ENCODE data around the gene PODN.

Gene PODN

GRCh38 chr1:53115403-53116306, 53.6 kb downstream of the PODN start:
- DNase-seq = no peak

DNA sequence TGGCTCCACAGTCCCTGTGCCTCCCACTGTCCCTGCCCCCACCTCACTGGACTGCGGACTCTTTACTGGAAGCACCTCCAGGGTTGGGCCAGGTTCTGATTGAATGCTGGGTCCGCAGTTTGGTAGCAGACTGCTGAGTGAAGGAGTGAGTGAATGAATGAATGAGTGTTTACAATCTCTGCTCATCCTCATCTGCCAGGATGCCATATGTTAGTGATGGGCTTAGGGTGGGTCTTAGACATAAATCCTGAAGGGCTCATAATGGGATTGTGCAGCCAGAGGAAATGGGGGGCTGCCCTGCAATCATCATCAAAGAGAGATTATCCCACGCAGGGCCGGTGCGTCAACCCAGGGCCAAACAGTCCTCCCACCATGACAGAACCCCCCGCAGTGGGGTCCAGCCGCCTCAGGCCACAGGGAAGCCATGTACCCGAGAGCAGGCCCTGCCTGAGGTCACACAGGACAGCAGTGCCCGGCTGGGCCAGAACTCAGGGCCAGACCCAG, 54.3 kb downstream of the PODN start:
- no peak for DNase-seq

GRCh38 chr1:53116933-53117600, 55.1 kb downstream of the PODN start:
- DNase-seq = no peak

GRCh38 chr1:53117836-53118235, 55.8 kb downstream of the PODN start:
- DNase-seq = no peak

DNA sequence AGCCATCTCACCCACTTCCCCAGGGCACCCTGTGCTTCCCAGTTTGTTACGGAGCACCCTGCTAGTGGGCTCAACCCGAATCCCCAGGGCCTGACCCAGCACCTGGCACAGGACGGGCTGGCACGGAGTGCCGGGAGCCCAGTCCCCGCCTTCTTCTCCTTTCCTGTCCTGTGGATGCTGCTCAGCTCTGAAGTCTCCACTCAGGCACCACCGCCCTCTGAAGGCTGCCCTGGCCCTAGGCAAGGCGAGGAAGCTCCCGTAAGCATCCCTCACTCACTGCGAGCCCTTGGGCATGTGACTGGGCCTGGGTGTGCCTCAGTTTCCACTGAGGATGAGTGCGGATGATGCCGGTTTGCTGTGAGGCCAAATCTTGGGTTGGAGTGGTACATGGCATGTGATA, 58.6 kb downstream of the PODN start:
- no peak for DNase-seq

- no peak for DNase-seq
Measured at GRCh38 chr1:53121319-53122172, 59.5 kb downstream of the PODN start.

DNA sequence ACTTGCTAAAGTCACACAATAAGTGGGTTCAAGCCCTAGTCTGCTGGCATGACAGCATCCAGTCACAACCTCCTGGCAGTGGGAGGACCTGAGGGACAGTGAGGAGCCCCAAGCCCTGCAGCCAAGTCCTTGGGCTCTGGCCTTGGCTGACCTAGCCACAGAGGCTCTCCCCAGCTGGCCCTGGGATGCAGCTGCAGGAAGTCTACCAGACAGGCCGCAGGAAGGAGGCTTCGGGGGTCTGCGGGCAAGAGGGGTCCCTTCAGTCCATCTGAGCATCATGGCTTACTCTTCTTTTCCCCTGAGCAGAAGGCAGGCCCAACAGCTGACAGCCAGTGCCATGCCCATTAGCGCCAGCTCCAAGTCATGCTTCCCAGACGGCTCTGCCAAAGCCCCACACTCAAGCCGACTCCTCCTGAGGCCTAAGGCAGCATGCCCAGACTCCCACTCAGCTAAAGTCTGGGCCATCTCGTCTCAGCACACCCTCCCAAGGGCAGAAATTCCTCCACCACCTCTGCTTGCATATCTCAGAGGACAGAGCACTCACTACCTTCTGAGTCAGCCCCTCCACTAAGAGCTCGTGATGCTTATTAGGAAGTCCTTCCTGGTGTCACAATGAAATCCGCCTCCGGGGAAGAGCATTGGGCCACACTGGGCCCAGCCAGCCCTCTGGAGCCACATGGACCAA, 60.3 kb downstream of the PODN start:
- no peak for DNase-seq

GRCh38 chr1:53122961-53123413, 61.0 kb downstream of the PODN start:
- DNase-seq = no peak

GRCh38 chr1:53123453-53124140, 61.6 kb downstream of the PODN start:
- no peak for DNase-seq

GRCh38 chr1:53125122-53125521, 63.1 kb downstream of the PODN start:
- no peak for DNase-seq

- no peak for DNase-seq
Measured at GRCh38 chr1:53125623-53126360, 63.8 kb downstream of the PODN start.

GRCh38 chr1:53126495-53126894, 64.5 kb downstream of the PODN start:
- no peak for DNase-seq

- no peak for DNase-seq
Measured at GRCh38 chr1:53127546-53127945, 65.5 kb downstream of the PODN start.

DNA sequence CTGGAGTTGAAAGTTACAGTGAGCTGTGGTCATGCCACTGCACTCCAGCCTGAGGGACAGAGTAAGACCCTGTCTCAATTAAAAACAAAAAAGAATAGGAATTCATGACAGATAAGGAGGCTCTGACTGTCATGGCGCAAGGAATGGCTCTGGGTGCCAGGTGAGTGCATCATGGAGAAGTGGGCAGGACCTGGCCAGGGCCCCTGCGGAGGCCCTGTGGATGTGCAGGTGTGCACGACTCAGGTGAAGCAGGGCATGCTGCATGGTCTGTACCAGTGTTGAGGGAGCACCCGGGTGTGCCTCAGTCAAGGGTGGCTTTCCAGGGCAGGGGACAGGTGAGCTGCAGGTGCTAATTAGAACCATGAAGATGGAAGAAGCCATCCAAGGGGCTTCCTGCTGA, 66.4 kb downstream of the PODN start:
- no peak for DNase-seq

DNA sequence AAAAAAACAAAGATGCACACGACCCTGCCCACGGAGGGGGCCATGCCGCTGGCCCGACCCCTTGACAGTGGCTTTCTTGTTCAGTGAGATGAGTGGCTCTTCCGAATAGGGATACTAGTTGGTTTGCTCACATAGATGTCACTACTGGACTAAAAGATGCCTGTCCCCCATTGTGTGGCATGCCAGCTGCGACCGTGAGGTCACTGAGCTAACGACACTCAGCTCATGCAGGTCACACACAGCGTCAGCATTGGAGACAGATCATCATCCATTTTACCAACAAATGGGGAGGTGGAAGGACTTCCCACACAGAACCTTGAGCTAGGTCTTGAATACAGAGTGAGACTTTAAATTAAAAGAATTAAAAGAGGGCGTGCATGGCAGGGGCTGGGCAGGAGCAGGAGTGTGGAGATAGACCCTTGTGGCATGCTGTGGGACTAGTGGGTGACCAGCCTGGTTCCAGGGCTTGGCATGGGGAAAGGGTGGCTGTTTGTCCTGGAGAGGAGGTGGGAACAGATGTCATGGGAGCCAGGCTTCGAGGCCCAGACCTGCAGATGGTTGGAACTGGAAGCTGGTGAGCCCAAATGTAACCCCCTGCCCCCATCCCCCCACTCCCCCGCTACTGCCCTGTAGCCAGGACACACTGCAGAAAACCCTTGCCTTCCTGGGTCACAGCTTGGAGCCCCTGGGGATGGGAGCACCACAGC, 68.0 kb downstream of the PODN start:
- no peak for DNase-seq

DNA sequence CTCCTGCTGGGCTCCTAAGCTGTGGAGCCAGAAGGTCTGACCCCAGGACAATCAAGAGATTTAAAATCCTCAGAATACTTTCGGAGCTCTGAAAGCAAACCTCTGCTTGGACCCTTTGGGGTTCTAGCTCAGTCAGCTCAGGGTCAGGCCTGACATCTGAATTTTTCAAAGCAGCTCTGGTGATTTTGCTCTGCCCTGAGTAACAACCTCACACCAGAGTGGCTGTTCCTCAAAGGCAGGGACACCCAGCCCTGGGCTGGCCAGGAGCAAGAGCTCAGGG, 68.5 kb downstream of the PODN start:
- no peak for DNase-seq

GRCh38 chr1:53130878-53131589, 69.0 kb downstream of the PODN start:
- DNase-seq = no peak

DNA sequence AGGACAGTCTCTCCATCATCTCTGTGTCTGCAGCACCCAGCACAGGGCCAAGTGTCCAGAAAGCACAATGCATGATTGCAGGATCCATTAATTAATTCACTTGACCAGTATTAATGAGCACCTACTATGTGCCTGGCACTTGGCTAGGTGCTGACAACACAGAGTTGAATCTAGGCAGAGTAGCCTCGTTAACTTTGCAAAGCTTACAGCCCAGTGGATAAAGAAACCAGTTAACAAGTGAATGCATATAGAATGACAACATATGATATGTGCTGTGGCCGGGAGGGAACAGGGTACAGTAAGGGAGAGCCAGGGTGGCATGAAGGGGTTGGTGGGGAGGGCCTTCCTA, 69.6 kb downstream of the PODN start:
- no peak for DNase-seq

DNA sequence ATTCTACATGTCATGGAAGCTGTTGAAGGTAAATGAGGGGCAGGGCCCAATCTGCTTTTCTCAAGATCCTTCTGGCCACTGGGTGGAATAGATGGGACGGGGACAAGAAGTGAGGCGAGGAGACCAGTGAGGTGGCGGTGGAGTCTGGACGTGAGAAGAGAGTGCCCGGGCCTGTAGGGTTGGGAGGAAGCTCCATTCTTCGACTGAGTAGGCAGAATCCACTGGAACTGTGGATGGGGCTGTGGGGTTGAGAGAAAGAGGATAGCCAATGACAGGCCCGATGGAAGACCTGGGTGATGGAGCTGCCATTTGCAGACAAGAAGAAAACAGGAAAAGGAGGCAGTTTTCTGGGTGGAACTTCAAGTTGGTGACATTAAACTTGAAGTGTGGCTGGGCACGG, 70.2 kb downstream of the PODN start:
- DNase-seq = no peak

All from hippocampal formation (tissue), 2 donors.